IMR-90 (cell line): Measurements from ENCODE around the gene NR5A1. TPM values are rescaled to one million over a fixed set of nuclear protein-coding genes. Genes with fewer than 3 reads are reported as not detected.

ENCODE experiments used
- ATAC-seq: fragments of 200-7000 bp; cut with Tn5 transposase; 2 replicates; pipeline ENCODE4 v1.9.1; 2020; ENCODE audit warnings: low read depth, mild to moderate bottlenecking, moderate library complexity
- BruUV-seq: library from RNA; stranded (reverse); fragments of 400-500 nt; replicated peaks from 2 replicates; lab custom pipeline; 2021; lab: Mats Ljungman, UMichigan
- CTCF ChIA-PET: fragments of 300-600 bp; formaldehyde crosslinking; extraction: SDS; loops from one replicate; lab custom pipeline; 2021; ENCODE audit warnings: antibody characterized with exemption; lab: Yijun Ruan, JAX
- POLR2A ChIA-PET: fragments of 300-600 bp; sonication (Branson Sonifier 250); formaldehyde crosslinking; loops from one replicate; lab custom pipeline; 2022; ENCODE audit warnings: antibody characterized with exemption; ENCODE audit not compliant: unreplicated experiment; lab: Charles Lee
- DNase-seq: peaks from one replicate; pipeline ENCODE4 v3.0.0; 2013
- H2AFZ ChIP-seq: replicated peaks from 2 replicates; pipeline ENCODE3; 2013; ENCODE audit warnings: low read length, mild to moderate bottlenecking; ENCODE audit not compliant: poor library complexity
- H2AK5ac ChIP-seq: 2 replicates; pipeline ENCODE4 v1.6.1; 2013; ENCODE audit warnings: low read depth, low read length, inconsistent platforms
- H2AK9ac ChIP-seq: replicated peaks from 2 replicates; pipeline ENCODE3; 2013; ENCODE audit warnings: mild to moderate bottlenecking, low read depth, low read length, moderate library complexity; ENCODE audit not compliant: poor library complexity
- H2BK120ac ChIP-seq: 2 replicates; pipeline ENCODE4 v1.6.1; 2013; ENCODE audit warnings: low read depth, low read length, inconsistent platforms
- H2BK15ac ChIP-seq: 3 replicates; pipeline ENCODE4 v1.6.1; 2013; ENCODE audit warnings: low read depth, low read length, inconsistent platforms
- H2BK20ac ChIP-seq: 2 replicates; pipeline ENCODE4 v1.6.1; 2013; ENCODE audit warnings: low read depth, mild to moderate bottlenecking, inconsistent platforms, low read length, moderate library complexity
- H2BK5ac ChIP-seq: 2 replicates; pipeline ENCODE4 v1.6.1; 2013; ENCODE audit warnings: mild to moderate bottlenecking, low read depth, low read length, inconsistent platforms; ENCODE audit not compliant: poor library complexity, severe bottlenecking
- H3K14ac ChIP-seq: replicated peaks from 2 replicates; pipeline ENCODE4 v1.6.1; 2013; ENCODE audit warnings: low read depth, low read length, inconsistent platforms
- H3K18ac ChIP-seq: 2 replicates; pipeline ENCODE4 v1.6.1; 2013; ENCODE audit warnings: low read depth, low read length, control low read depth
- H3K23ac ChIP-seq: 2 replicates; pipeline ENCODE4 v1.6.1; 2013; ENCODE audit warnings: low read depth, low read length, inconsistent platforms
- H3K27ac ChIP-seq: 2 replicates; pipeline ENCODE4 v1.5.1; 2013; ENCODE audit warnings: mild to moderate bottlenecking, control low read depth, low read length; ENCODE audit not compliant: insufficient read depth
- H3K27me3 ChIP-seq: 2 replicates; pipeline ENCODE4 v1.6.1; 2013; ENCODE audit warnings: low read length; ENCODE audit not compliant: control insufficient read depth, insufficient read depth
- H3K36me3 ChIP-seq: 2 replicates; pipeline ENCODE4 v1.6.1; 2013; ENCODE audit warnings: low read length, mixed read lengths; ENCODE audit not compliant: control insufficient read depth, insufficient read depth
- H3K4ac ChIP-seq: 2 replicates; pipeline ENCODE4 v1.6.1; 2013; ENCODE audit warnings: low read depth, low read length, inconsistent platforms
- H3K4me1 ChIP-seq: 2 replicates; pipeline ENCODE4 v1.6.1; 2013; ENCODE audit warnings: low read length, mixed read lengths; ENCODE audit not compliant: control insufficient read depth, insufficient read depth
- H3K4me2 ChIP-seq: 2 replicates; pipeline ENCODE4 v1.6.1; 2013; ENCODE audit warnings: low read depth, mild to moderate bottlenecking, control low read depth, low read length, moderate library complexity
- H3K4me3 ChIP-seq: 2 replicates; pipeline ENCODE4 v1.5.1; 2013; ENCODE audit warnings: low read depth, mild to moderate bottlenecking, control low read depth, low read length, moderate library complexity; ENCODE audit not compliant: insufficient read depth
- H3K56ac ChIP-seq: 2 replicates; pipeline ENCODE4 v1.6.1; 2013; ENCODE audit warnings: low read length, inconsistent platforms; ENCODE audit not compliant: insufficient read depth; ENCODE audit errors: extremely low read depth
- H3K79me1 ChIP-seq, 2 experiments: 2 replicates each; pipeline ENCODE4 v1.6.1; 2013; ENCODE audit warnings: low read length in 2 of 2, inconsistent platforms in 1 of 2, low read depth in 1 of 2
- H3K9ac ChIP-seq: 2 replicates; pipeline ENCODE4 v1.6.1; 2013; ENCODE audit warnings: low read depth, low read length, control low read depth
- H3K9me1 ChIP-seq: 2 replicates; pipeline ENCODE4 v1.6.1; 2013; ENCODE audit warnings: low read length, inconsistent platforms; ENCODE audit not compliant: insufficient read depth
- H3K9me3 ChIP-seq: 2 replicates; pipeline ENCODE4 v1.6.1; 2013; ENCODE audit warnings: low read length; ENCODE audit not compliant: control insufficient read depth, insufficient read depth
- H4K20me1 ChIP-seq: 2 replicates; pipeline ENCODE4 v1.6.1; 2013; ENCODE audit warnings: low read length, inconsistent platforms; ENCODE audit not compliant: insufficient read depth
- H4K5ac ChIP-seq: 2 replicates; pipeline ENCODE4 v1.6.1; 2013; ENCODE audit warnings: mild to moderate bottlenecking, low read depth, low read length, control low read depth
- H4K8ac ChIP-seq, 2 experiments: 2 replicates each; pipeline ENCODE4 v1.6.1; 2013; ENCODE audit warnings: low read depth in 2 of 2, low read length in 2 of 2, control low read depth in 1 of 2, inconsistent platforms in 1 of 2
- H4K91ac ChIP-seq: 2 replicates; pipeline ENCODE4 v1.6.1; 2013; ENCODE audit warnings: low read depth, low read length, inconsistent platforms; ENCODE audit not compliant: insufficient read depth
- FOS ChIP-seq: fragments of 150-350 bp; IDR thresholded peaks from 2 replicates; pipeline ENCODE4 v1.6.1; 2016; ENCODE audit warnings: low read depth, low read length
- MAFK ChIP-seq: IDR thresholded peaks from 2 replicates; pipeline ENCODE4 v1.6.1; 2012; ENCODE audit warnings: low read depth, low read length, improper control_type of control experiment
- MAZ ChIP-seq: IDR thresholded peaks from 2 replicates; pipeline ENCODE4 v1.6.1; 2012; ENCODE audit warnings: low read depth, mild to moderate bottlenecking, low read length, improper control_type of control experiment, moderate library complexity, borderline replicate concordance
- NFE2L2 ChIP-seq: fragments of 150-350 bp; IDR thresholded peaks from 2 replicates; pipeline ENCODE4 v1.6.1; 2016; ENCODE audit warnings: low read depth, mild to moderate bottlenecking, low read length
- WGBS, 2 experiments: methylation state at CpG; one replicate each; pipeline versions ENCODE4 v1.1.5 to v1.1.7; 2013; ENCODE audit warnings: missing lambda C conversion rate in 2 of 2; ENCODE audit not compliant: insufficient read length in 1 of 2; ENCODE audit errors: extremely low coverage in 2 of 2; 5-methylcytosine and 5-hydroxymethylcytosine counted together
- dilution Hi-C: fragments of 300-500 bp; cut with HindIII; formaldehyde crosslinking; loops from one replicate; pipeline ENCODE4 v1.14.3; 2018; ENCODE audit warnings: low sequenced_read_pairs; ENCODE audit not compliant: unreplicated experiment
- in situ Hi-C: fragments of 300-500 bp; cut with MboI; formaldehyde crosslinking; loops from 3 replicates; pipeline ENCODE4 v1.14.3; 2019; ENCODE audit warnings: low sequenced_read_pairs, inconsistent platforms, mixed read lengths
- intact Hi-C: fragments of 100-400 bp; cut with micrococcal nuclease; formaldehyde crosslinking; loops from 2 replicates; pipeline ENCODE4 v1.10.0; 2022
- polyA plus RNA-seq, 3 experiments: library from polyadenylated mRNA; depleted of rRNA; stranded (reverse); fragments of >200 nt; gene quantifications; 2 replicates each; pipeline ENCODE4 v1.2.3, GENCODE V29; 2012; ENCODE audit warnings: low replicate concordance in 1 of 3
- total RNA-seq: library from RNA; depleted of rRNA; stranded (reverse); fragments of >200 nt; gene quantifications from 2 replicates; pipeline ENCODE4 v1.2.3, GENCODE V29; 2012

The NR5A1 gene
- total and polyA plus RNA-seq, 2 of the 4 experiments (the other 2 are of a cell fraction): not detected

DNA sequence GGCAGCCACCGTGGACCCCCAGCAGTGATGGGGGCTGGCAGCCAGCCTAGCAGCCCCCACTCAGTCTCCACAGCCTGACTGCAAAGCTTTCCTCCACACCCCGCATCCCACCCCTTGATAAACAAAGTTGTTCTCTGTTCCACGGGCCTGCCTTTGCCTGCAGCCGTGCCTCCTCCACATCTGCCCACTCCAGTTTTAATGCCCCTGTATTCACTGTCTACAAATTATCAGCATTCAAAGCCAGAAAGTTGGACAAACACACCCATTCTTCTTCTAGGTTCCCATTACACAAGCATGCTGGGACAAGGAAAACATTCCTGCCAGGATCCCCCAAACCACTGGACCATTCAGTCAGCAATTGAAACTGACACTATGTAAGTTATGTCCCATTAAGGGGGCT lies 23.0 kb upstream of the NR5A1 start:
- 22% methylated on average over 4 of the region's 4 CpGs; no CpG with 5 or more reads in 1 of the 2 experiments for WGBS, 2 experiments
- Histone ChIP-seq H3K36me3 (no peaks in the 10 kb centered on the region), H2AFZ (no peak overlapping the region), H3K4me2 (no peak overlapping the region), H2AK9ac (no peak overlapping the region), H2BK5ac (no peak overlapping the region), H3K9me3 (no peaks in the 10 kb centered on the region), H2AK5ac (no peak overlapping the region), H4K91ac (no peak overlapping the region), H3K4me1 (peaks cover 6% of the 10 kb centered on the region), H3K14ac (no peak overlapping the region), H3K23ac (no peak overlapping the region), H4K5ac (no peak overlapping the region), H3K27ac (no peak overlapping the region), H4K20me1 (no peaks in the 10 kb centered on the region), H2BK20ac (no peak overlapping the region), H3K9ac (no peak overlapping the region), H3K9me1 (no peaks in the 10 kb centered on the region; the same call in 1 of the 2 replicates), H2BK15ac (no peak overlapping the region), H3K4me3 (no peak overlapping the region), H3K4ac (no peak overlapping the region), H3K56ac (no peak overlapping the region), H4K8ac (no peak overlapping the region), H3K79me1 (no peaks in the 10 kb centered on the region), H3K18ac (no peak overlapping the region), H2BK120ac (no peak overlapping the region), H3K27me3 (peaks cover 2% of the 10 kb centered on the region; the same call in 1 of the 2 replicates)
- no peak for TF ChIP-seq MAZ
- no peak for TF ChIP-seq NFE2L2
- no peak for TF ChIP-seq FOS
- TF ChIP-seq MAFK: no peak
- intact Hi-C loops (no loop called here), in situ Hi-C loops (loop anchor here (5.0 kb wide), 1 partner anchor 108 kb away; no protein-coding TSS in a partner anchor), dilution Hi-C loops (no loop called here)
- no peak for ATAC-seq
- no peak for DNase-seq
- BruUV-seq: no TSS peak
- ChIA-PET CTCF (no interaction called here), POLR2A (no interaction called here)
